SU-DHL-6 (cell line): ENCODE data around the gene AADAC.

Experiments used
- H2AFZ ChIP-seq: fragments of 200-600 bp; sonication (generic); 2 replicates; pipeline ENCODE4 v1.6.1; 2014; ENCODE audit warnings: low read depth, mild to moderate bottlenecking, moderate library complexity, mixed read lengths, antibody characterized with exemption, low read length; ENCODE audit not compliant: severe bottlenecking
- H3F3A ChIP-seq: fragments of 200-600 bp; shearing (Covaris generic); 2 replicates; pipeline ENCODE4 v1.6.0; 2016; ENCODE audit warnings: antibody characterized with exemption, mild to moderate bottlenecking; ENCODE audit not compliant: insufficient read depth
- H3K27ac ChIP-seq: fragments of 200-600 bp; sonication (generic); 2 replicates; pipeline ENCODE4 v1.5.1; 2016; ENCODE audit warnings: low read depth, mild to moderate bottlenecking, low read length, moderate library complexity, mixed read lengths
- H3K27me3 ChIP-seq: fragments of 200-600 bp; sonication (generic), shearing (Covaris generic); 2 replicates; pipeline ENCODE4 v1.6.0; 2014; ENCODE audit warnings: mild to moderate bottlenecking, low read length
- H3K36me3 ChIP-seq: fragments of 200-600 bp; sonication (generic); 2 replicates; pipeline ENCODE4 v1.6.1; 2014; ENCODE audit warnings: mild to moderate bottlenecking, low read length, mixed read lengths
- H3K4me2 ChIP-seq: fragments of 300-600, 200-600 bp; shearing (Covaris generic), sonication (generic); 2 replicates; pipeline ENCODE4 v1.6.0; 2014; ENCODE audit warnings: low read length, low read depth, mild to moderate bottlenecking; ENCODE audit not compliant: poor library complexity, severe bottlenecking
- H3K4me3 ChIP-seq: fragments of 200-600 bp; sonication (generic); 2 replicates; pipeline ENCODE4 v1.5.1; 2014; ENCODE audit warnings: antibody characterized with exemption, low read length, mild to moderate bottlenecking, mixed read lengths; ENCODE audit not compliant: insufficient read depth, poor library complexity, severe bottlenecking
- H3K79me2 ChIP-seq: fragments of 200-600 bp; sonication (generic); 2 replicates; pipeline ENCODE4 v1.6.1; 2014; ENCODE audit warnings: mild to moderate bottlenecking, low read length, moderate library complexity; ENCODE audit not compliant: insufficient read depth
- H3K9ac ChIP-seq: fragments of 200-600 bp; sonication (generic); 2 replicates; pipeline ENCODE4 v1.7.0; 2014; ENCODE audit warnings: mild to moderate bottlenecking, low read length
- H3K9me2 ChIP-seq: fragments of 200-600 bp; sonication (generic); replicated peaks from 2 replicates; pipeline ENCODE4 v1.6.1; 2014; ENCODE audit warnings: low read length; ENCODE audit not compliant: insufficient read depth
- H3K9me3 ChIP-seq: fragments of 200-600 bp; sonication (generic); 2 replicates; pipeline ENCODE4 v1.6.1; 2014; ENCODE audit warnings: low read length, mixed read lengths; ENCODE audit not compliant: insufficient read depth
- H4K20me1 ChIP-seq: fragments of 200-600 bp; sonication (generic); 2 replicates; pipeline ENCODE4 v1.6.1; 2014; ENCODE audit warnings: low read depth, mild to moderate bottlenecking, antibody characterized with exemption, low read length, moderate library complexity, mixed read lengths
- EZH2phosphoT487 ChIP-seq: fragments of 200-600 bp; sonication (generic), shearing (Covaris generic); conservative IDR thresholded peaks from 2 replicates; pipeline ENCODE4 v1.6.1; 2018; ENCODE audit warnings: mild to moderate bottlenecking, antibody characterized with exemption, low read length, moderate library complexity, mixed read lengths
- TF ChIP-seq, protein P1 (sequence below): fragments of 200-600 bp; sonication (generic); IDR thresholded peaks from one replicate; pipeline ENCODE4 v1.5.1; 2017; ENCODE audit warnings: antibody characterized with exemption, mild to moderate bottlenecking, low read length, moderate library complexity; ENCODE audit not compliant: insufficient read depth, poor library complexity, severe bottlenecking

AADAC gene

DNA sequence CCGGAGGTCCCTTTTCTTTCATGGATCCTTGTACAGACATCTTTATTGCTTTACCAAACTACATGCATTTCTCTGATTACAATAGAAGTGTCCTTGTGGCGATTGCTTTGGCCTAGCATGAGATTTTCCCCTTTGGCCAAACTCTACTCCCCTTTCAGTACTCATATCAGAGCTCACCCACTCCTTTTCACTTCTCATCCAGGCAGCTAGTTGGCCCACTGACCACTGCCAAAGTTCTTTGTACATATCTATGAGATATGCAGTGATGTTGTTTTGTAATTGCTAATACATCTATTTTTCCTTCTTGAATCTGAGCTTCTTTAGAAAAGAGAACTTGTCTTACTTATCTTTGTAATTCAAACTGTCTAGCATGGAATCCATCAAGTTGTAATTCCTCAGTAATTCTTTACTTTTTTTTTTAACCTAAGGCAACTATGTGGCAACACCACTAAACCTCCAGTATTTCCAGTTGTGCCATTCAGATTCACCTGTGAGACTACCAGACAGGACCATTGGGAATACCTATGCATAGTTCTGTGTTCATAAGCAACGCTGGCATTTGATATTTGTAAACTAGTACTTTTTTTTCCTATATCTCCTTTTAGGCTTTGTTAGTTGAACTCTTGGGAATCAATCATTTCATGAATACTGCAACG, 41.0 kb upstream of the AADAC start:
- H2AFZ ChIP-seq, result no peak overlapping the region
- H3K9me3 ChIP-seq, result no peaks in the 10 kb centered on the region
- H3K79me2 ChIP-seq, result no peaks in the 10 kb centered on the region
- H3F3A ChIP-seq, result no peaks in the 10 kb centered on the region
- H3K4me2 ChIP-seq, result no peak overlapping the region
- no peaks in the 10 kb centered on the region for H3K27me3 ChIP-seq
- H3K27ac ChIP-seq, result no peak overlapping the region
- H3K9me2 ChIP-seq, result no peaks in the 10 kb centered on the region
- H4K20me1 ChIP-seq, result no peaks in the 10 kb centered on the region
- TF ChIP-seq, protein P1, sequence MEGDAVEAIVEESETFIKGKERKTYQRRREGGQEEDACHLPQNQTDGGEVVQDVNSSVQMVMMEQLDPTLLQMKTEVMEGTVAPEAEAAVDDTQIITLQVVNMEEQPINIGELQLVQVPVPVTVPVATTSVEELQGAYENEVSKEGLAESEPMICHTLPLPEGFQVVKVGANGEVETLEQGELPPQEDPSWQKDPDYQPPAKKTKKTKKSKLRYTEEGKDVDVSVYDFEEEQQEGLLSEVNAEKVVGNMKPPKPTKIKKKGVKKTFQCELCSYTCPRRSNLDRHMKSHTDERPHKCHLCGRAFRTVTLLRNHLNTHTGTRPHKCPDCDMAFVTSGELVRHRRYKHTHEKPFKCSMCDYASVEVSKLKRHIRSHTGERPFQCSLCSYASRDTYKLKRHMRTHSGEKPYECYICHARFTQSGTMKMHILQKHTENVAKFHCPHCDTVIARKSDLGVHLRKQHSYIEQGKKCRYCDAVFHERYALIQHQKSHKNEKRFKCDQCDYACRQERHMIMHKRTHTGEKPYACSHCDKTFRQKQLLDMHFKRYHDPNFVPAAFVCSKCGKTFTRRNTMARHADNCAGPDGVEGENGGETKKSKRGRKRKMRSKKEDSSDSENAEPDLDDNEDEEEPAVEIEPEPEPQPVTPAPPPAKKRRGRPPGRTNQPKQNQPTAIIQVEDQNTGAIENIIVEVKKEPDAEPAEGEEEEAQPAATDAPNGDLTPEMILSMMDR, result no peak
- TF ChIP-seq EZH2phosphoT487, result no peak
- H3K4me3 ChIP-seq, result no peak overlapping the region
- no peaks in the 10 kb centered on the region for H3K36me3 ChIP-seq
- H3K9ac ChIP-seq, result no peak overlapping the region

DNA sequence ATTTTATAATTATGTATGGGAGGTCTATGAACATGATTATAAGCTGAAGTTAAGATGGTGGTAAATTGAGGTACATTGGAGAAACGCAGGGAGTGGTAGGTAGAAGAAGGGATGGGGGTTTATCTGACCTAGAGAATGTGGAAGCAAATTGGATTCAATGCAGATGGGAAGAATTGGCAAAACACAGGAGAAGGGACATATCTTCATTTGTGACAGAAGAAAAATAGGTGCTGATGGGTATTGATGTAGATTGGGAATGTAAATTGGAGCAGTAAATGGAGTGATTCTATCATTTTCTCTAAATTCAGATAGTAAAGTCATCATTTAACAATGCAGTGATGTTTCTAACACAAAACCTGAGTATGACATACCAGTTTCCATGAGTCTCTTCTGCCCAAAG, 39.7 kb upstream of the AADAC start:
- H2AFZ ChIP-seq, result no peak overlapping the region

DNA sequence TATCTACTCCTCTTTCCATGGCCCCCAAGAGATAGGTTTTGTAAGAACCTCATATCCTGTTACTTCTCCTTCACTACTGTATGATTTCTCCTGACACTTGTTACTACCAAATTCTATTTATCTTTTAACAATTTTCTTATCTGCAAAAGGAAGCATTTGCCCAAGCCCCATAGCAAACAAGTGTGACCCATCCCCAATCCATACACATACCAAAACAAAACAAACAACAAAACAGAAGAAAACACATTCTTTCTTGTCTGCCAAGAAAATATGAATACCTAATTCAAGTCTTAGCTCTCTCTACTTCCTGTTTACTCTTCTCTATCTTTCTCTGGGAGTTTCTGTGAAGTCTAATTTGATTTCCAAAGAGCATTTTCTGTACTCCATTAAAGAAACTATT, 39.0 kb upstream of the AADAC start:
- Histone ChIP-seq H3K27ac (no peak overlapping the region), H3K9me3 (no peaks in the 10 kb centered on the region), H3K4me3 (no peak overlapping the region), H2AFZ (no peak overlapping the region), H4K20me1 (no peaks in the 10 kb centered on the region), H3K79me2 (no peaks in the 10 kb centered on the region), H3K36me3 (no peaks in the 10 kb centered on the region), H3K4me2 (no peak overlapping the region), H3K9me2 (no peaks in the 10 kb centered on the region), H3F3A (no peaks in the 10 kb centered on the region), H3K9ac (no peak overlapping the region), H3K27me3 (no peaks in the 10 kb centered on the region)
- TF ChIP-seq EZH2phosphoT487, result no peak
- TF ChIP-seq, protein P1, result no peak

More for the DNA sequence above, 39.7 kb upstream of the AADAC start:
- Histone ChIP-seq H3K4me2 (no peak overlapping the region), H3K9me3 (no peaks in the 10 kb centered on the region), H3F3A (no peaks in the 10 kb centered on the region), H3K9me2 (no peaks in the 10 kb centered on the region), H3K27ac (no peak overlapping the region), H3K27me3 (no peaks in the 10 kb centered on the region), H3K4me3 (no peak overlapping the region), H4K20me1 (no peaks in the 10 kb centered on the region), H3K36me3 (no peaks in the 10 kb centered on the region), H3K9ac (no peak overlapping the region), H3K79me2 (no peaks in the 10 kb centered on the region)
- TF ChIP-seq EZH2phosphoT487, result no peak
- TF ChIP-seq, protein P1, result no peak
